H9 (cell line): ENCODE data around the gene PEX26. TPM values are rescaled to one million over a fixed set of nuclear protein-coding genes. Genes with fewer than 3 reads are reported as not detected.

Experiments used
- DNase-seq: peaks from one replicate; pipeline ENCODE4 v3.0.0-alpha.2; 2017
- H2AFZ ChIP-seq: one replicate; pipeline ENCODE4 v1.6.1; 2013; ENCODE audit warnings: mild to moderate bottlenecking, low read length, control low read depth, moderate library complexity
- H2AK5ac ChIP-seq: 2 replicates; pipeline ENCODE4 v1.6.1; 2013; ENCODE audit warnings: low read length, control low read depth, mixed read lengths; ENCODE audit not compliant: insufficient read length
- H2BK120ac ChIP-seq: one replicate; pipeline ENCODE4 v1.6.1; 2013; ENCODE audit warnings: low read depth, mild to moderate bottlenecking, low read length, control low read depth, inconsistent platforms; ENCODE audit not compliant: poor library complexity, severe bottlenecking
- H2BK12ac ChIP-seq: 2 replicates; pipeline ENCODE4 v1.6.1; 2013; ENCODE audit warnings: low read length, control low read depth, mixed read lengths, low read depth; ENCODE audit not compliant: insufficient read length
- H2BK15ac ChIP-seq: 2 replicates; pipeline ENCODE4 v1.6.1; 2013; ENCODE audit warnings: low read depth, low read length, control low read depth
- H2BK20ac ChIP-seq: one replicate; pipeline ENCODE4 v1.6.1; 2013; ENCODE audit warnings: low read depth, mild to moderate bottlenecking, low read length, control low read depth, inconsistent platforms; ENCODE audit not compliant: poor library complexity, severe bottlenecking
- H2BK5ac ChIP-seq: 2 replicates; pipeline ENCODE4 v1.6.1; 2013; ENCODE audit warnings: low read length, control low read depth, mixed read lengths; ENCODE audit not compliant: insufficient read length
- H3K14ac ChIP-seq: 2 replicates; pipeline ENCODE4 v1.6.1; 2013; ENCODE audit warnings: low read length, control low read depth; ENCODE audit not compliant: insufficient read depth
- H3K18ac ChIP-seq: 2 replicates; pipeline ENCODE4 v1.6.1; 2013; ENCODE audit warnings: low read depth, mild to moderate bottlenecking, mixed read lengths, low read length, control low read depth; ENCODE audit not compliant: insufficient read length
- H3K23ac ChIP-seq: 2 replicates; pipeline ENCODE4 v1.6.1; 2013; ENCODE audit warnings: low read length, control low read depth, mixed read lengths, low read depth; ENCODE audit not compliant: insufficient read length
- H3K23me2 ChIP-seq: 2 replicates; pipeline ENCODE4 v1.6.1; 2013; ENCODE audit warnings: low read depth, mild to moderate bottlenecking, mixed read lengths, low read length, control low read depth; ENCODE audit not compliant: insufficient read length, poor library complexity, severe bottlenecking
- H3K27ac ChIP-seq: 2 replicates; pipeline ENCODE4 v1.5.1; 2013; ENCODE audit warnings: low read length, control low read depth, mixed read lengths, low read depth; ENCODE audit not compliant: insufficient read length
- H3K27me3 ChIP-seq: 2 replicates; pipeline ENCODE4 v1.6.1; 2013; ENCODE audit warnings: low read length, control low read depth, inconsistent platforms; ENCODE audit not compliant: insufficient read depth
- H3K4ac ChIP-seq: 2 replicates; pipeline ENCODE4 v1.6.1; 2013; ENCODE audit warnings: low read depth, mild to moderate bottlenecking, control low read depth, inconsistent platforms, low read length, moderate library complexity
- H3K4me1 ChIP-seq: 2 replicates; pipeline ENCODE4 v1.6.1; 2013; ENCODE audit warnings: low read length, control low read depth, inconsistent platforms; ENCODE audit not compliant: insufficient read depth
- H3K4me2 ChIP-seq: 2 replicates; pipeline ENCODE4 v1.6.1; 2013; ENCODE audit warnings: low read length, control low read depth, mixed read lengths; ENCODE audit not compliant: insufficient read length, insufficient read depth
- H3K56ac ChIP-seq: 2 replicates; pipeline ENCODE4 v1.6.1; 2013; ENCODE audit warnings: low read depth, mild to moderate bottlenecking, mixed read lengths, low read length, control low read depth; ENCODE audit not compliant: insufficient read length
- H3K79me1 ChIP-seq: 2 replicates; pipeline ENCODE4 v1.6.1; 2013; ENCODE audit warnings: low read depth, mild to moderate bottlenecking, moderate library complexity, low read length, control low read depth, inconsistent platforms; ENCODE audit not compliant: insufficient read depth, poor library complexity, severe bottlenecking
- H3K79me2 ChIP-seq: 2 replicates; pipeline ENCODE4 v1.6.1; 2013; ENCODE audit warnings: low read length, control low read depth, inconsistent platforms; ENCODE audit not compliant: insufficient read depth
- H3K9ac ChIP-seq: 2 replicates; pipeline ENCODE4 v1.6.1; 2013; ENCODE audit warnings: low read length, control low read depth, mixed read lengths; ENCODE audit not compliant: insufficient read length; ENCODE audit errors: extremely low read depth
- H3K9me3 ChIP-seq: one replicate; pipeline ENCODE4 v1.6.1; 2013; ENCODE audit warnings: low read depth, low read length, inconsistent platforms; ENCODE audit not compliant: control insufficient read depth
- H3T11ph ChIP-seq: one replicate; pipeline ENCODE4 v1.6.1; 2013; ENCODE audit warnings: mild to moderate bottlenecking, low read length, control low read depth, inconsistent platforms
- H4K20me1 ChIP-seq: one replicate; pipeline ENCODE4 v1.6.1; 2013; ENCODE audit not compliant: control insufficient read depth, insufficient read length, insufficient read depth
- H4K5ac ChIP-seq: 2 replicates; pipeline ENCODE4 v1.6.1; 2013; ENCODE audit warnings: low read depth, mild to moderate bottlenecking, mixed read lengths, low read length, control low read depth; ENCODE audit not compliant: insufficient read length
- H4K8ac ChIP-seq: replicated peaks from 2 replicates; pipeline ENCODE4 v1.6.1; 2013; ENCODE audit warnings: low read length, control low read depth, mixed read lengths, low read depth; ENCODE audit not compliant: insufficient read length
- H4K91ac ChIP-seq: 2 replicates; pipeline ENCODE4 v1.6.1; 2013; ENCODE audit warnings: low read depth, mild to moderate bottlenecking, moderate library complexity, mixed read lengths, low read length, control low read depth; ENCODE audit not compliant: insufficient read length
- H3K27ac Mint-ChIP-seq, 3 experiments: 2 replicates in 2 of 3; 3 replicates in 1 of 3; pipeline ENCODE4 v1.8.0; 2020 to 2021; ENCODE audit warnings: mixed read lengths in 3 of 3, mild to moderate bottlenecking in 1 of 3, moderate library complexity in 1 of 3
- H3K27me3 Mint-ChIP-seq: 2 replicates; pipeline ENCODE4 v1.8.0; 2021; ENCODE audit warnings: low read depth, mild to moderate bottlenecking, moderate library complexity, mixed read lengths
- H3K36me3 Mint-ChIP-seq, 3 experiments: 2 replicates in 2 of 3; 3 replicates in 1 of 3; pipeline ENCODE4 v1.8.0; 2020 to 2021; ENCODE audit warnings: low read depth in 3 of 3, mixed read lengths in 3 of 3; ENCODE audit not compliant: insufficient read depth in 1 of 3
- H3K4me1 Mint-ChIP-seq, 2 experiments: 2 replicates each; pipeline ENCODE4 v1.8.0; 2020; ENCODE audit warnings: mixed read lengths in 2 of 2
- H3K4me3 Mint-ChIP-seq, 2 experiments: 2 replicates in 1 of 2; 3 replicates in 1 of 2; pipeline ENCODE4 v1.8.0; 2020 to 2021; ENCODE audit warnings: mild to moderate bottlenecking in 2 of 2, mixed read lengths in 2 of 2, moderate library complexity in 1 of 2
- H3K9me3 Mint-ChIP-seq, 2 experiments: 2 replicates in 1 of 2; 3 replicates in 1 of 2; pipeline ENCODE4 v1.8.0; 2020; ENCODE audit warnings: mild to moderate bottlenecking in 2 of 2, mixed read lengths in 2 of 2, moderate library complexity in 1 of 2
- CTCF ChIP-seq: fragments of 200-600 bp; sonication (generic); conservative IDR thresholded peaks from 3 replicates; pipeline ENCODE4 v1.8.0; 2021; ENCODE audit warnings: antibody characterized with exemption, mild to moderate bottlenecking
- WGBS: extraction: QIAGEN DNeasy Blood & Tissue Kit; methylation state at CpG from one replicate; pipeline ENCODE4 v1.1.7; 2013; ENCODE audit warnings: missing lambda C conversion rate, low lambda C conversion rate, mixed read lengths; ENCODE audit not compliant: insufficient read length; ENCODE audit errors: extremely low coverage; 5-methylcytosine and 5-hydroxymethylcytosine counted together
- total RNA-seq: library from RNA; stranded (reverse); gene quantifications from 2 replicates; pipeline ENCODE4 v1.2.1, GENCODE V29; 2021

The PEX26 gene
- total RNA-seq, 1 experiment from 2014 or later = 35.4 TPM

DNA sequence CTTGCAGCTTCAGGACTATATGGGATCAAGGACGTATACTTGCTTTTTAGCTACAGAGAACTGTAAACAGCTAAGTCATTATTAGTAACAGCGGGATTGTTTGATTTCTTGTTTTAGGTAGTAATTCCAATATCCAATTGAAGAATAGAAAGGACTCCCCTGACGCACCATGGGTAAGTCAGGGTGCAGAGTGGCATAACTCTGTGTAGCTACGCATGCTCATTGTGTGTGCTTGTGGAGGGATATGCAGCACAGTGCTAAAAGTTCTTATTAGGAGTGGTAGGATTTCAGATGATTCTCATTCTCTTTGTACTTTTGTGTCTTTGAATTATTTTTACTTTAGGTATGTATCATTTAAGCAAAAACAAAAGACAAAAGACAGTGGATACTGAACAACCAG, 7.7 kb upstream of the PEX26 start:
- Histone ChIP-seq H4K8ac (no peak overlapping the region), H3K27ac (no peak overlapping the region), H2BK20ac (no peak overlapping the region), H3K14ac (no peak overlapping the region), H4K5ac (no peak overlapping the region), H3K23ac (no peak overlapping the region), H3K56ac (no peak overlapping the region), H3K18ac (no peak overlapping the region), H3T11ph (no peak overlapping the region), H3K9ac (no peak overlapping the region), H3K4ac (no peak overlapping the region), H3K4me1 (no peaks in the 10 kb centered on the region), H3K9me3 (no peaks in the 10 kb centered on the region), H3K23me2 (no peaks in the 10 kb centered on the region), H4K91ac (no peak overlapping the region), H3K79me2 (no peaks in the 10 kb centered on the region), H2BK12ac (no peak overlapping the region), H3K79me1 (no peaks in the 10 kb centered on the region), H2BK5ac (no peak overlapping the region), H2AFZ (no peak overlapping the region), H2BK15ac (no peak overlapping the region), H2BK120ac (no peak overlapping the region), H4K20me1 (peaks cover 2% of the 10 kb centered on the region), H2AK5ac (no peak overlapping the region), H3K27me3 (no peaks in the 10 kb centered on the region), H3K4me2 (no peak overlapping the region)
- Mint-ChIP-seq H3K4me3 (no peak overlapping the region; a peak in 1 of 5 replicates), H3K4me1 (peaks cover 6% of the 10 kb centered on the region in 2 experiments), H3K27me3 (peaks cover 60% of the 10 kb centered on the region), H3K9me3 (no peaks in the 10 kb centered on the region; a peak in 1 of 5 replicates), H3K27ac (no peak overlapping the region), H3K36me3 (no peaks in the 10 kb centered on the region; a peak in 1 of 7 replicates)
- DNase-seq = no peak
- no peak for TF ChIP-seq CTCF
- no CpG with 5 or more reads among the region's 4 CpGs for WGBS
